GM12878 (cell line): ENCODE results near the gene FBXL19. TPM values are rescaled to one million over a fixed set of nuclear protein-coding genes. Genes with fewer than 3 reads are reported as not detected.

ENCODE experiments used
- BCLAF1 ChIP-seq: fragments of 450-650 bp; IDR thresholded peaks from 2 replicates; pipeline ENCODE4 v1.6.1; 2017; ENCODE audit warnings: antibody characterized with exemption, mild to moderate bottlenecking, moderate library complexity
- CEBPZ ChIP-seq: fragments of 150-350 bp; IDR thresholded peaks from 2 replicates; pipeline ENCODE4 v1.6.1; 2016; ENCODE audit warnings: low read depth, low read length
- DPF2 ChIP-seq: fragments of 450-650 bp; IDR thresholded peaks from 2 replicates; pipeline ENCODE4 v1.6.1; 2017; ENCODE audit warnings: mild to moderate bottlenecking
- EP300 ChIP-seq, 2 experiments: fragments of 150-350 bp in 1 of 2; IDR thresholded peaks; 2 replicates each; pipeline ENCODE4 v1.6.1; 2011 to 2012; ENCODE audit warnings: low read depth in 2 of 2, low read length in 2 of 2, borderline replicate concordance in 1 of 2, improper control_type of control experiment in 1 of 2, inconsistent platforms in 1 of 2; ENCODE audit not compliant: control insufficient read depth in 1 of 2
- ETV6 ChIP-seq, 2 experiments: fragments of 450-650 bp in 1 of 2; IDR thresholded peaks in 1 of 2; conservative IDR thresholded peaks in 1 of 2; 2 replicates each; pipeline ENCODE4 v1.6.1; 2014; ENCODE audit warnings: antibody characterized with exemption in 1 of 2, borderline replicate concordance in 1 of 2, low read depth in 1 of 2, mild to moderate bottlenecking in 1 of 2, moderate library complexity in 1 of 2
- FOS ChIP-seq: IDR thresholded peaks from 3 replicates; pipeline ENCODE4 v1.6.1; 2011; ENCODE audit warnings: borderline replicate concordance; ENCODE audit not compliant: insufficient read length; ENCODE audit errors: extremely low read depth
- GABPA ChIP-seq: IDR thresholded peaks from 2 replicates; pipeline ENCODE4 v1.6.1; 2014; ENCODE audit warnings: antibody characterized with exemption, low read depth, mild to moderate bottlenecking, inconsistent platforms
- HDAC2 ChIP-seq: fragments of 200-600 bp; sonication (generic); IDR thresholded peaks from 2 replicates; pipeline ENCODE4 v1.6.1; 2017
- IRF3 ChIP-seq: fragments of 450-650 bp; IDR thresholded peaks from 2 replicates; pipeline ENCODE4 v1.6.1; 2014; ENCODE audit warnings: mild to moderate bottlenecking
- PAX5 ChIP-seq: IDR thresholded peaks from 2 replicates; pipeline ENCODE4 v1.6.1; 2011; ENCODE audit warnings: low read depth, low read length, borderline replicate concordance
- POLR2A ChIP-seq: IDR thresholded peaks from 2 replicates; pipeline ENCODE4 v1.6.1; 2011; ENCODE audit warnings: low read depth, mild to moderate bottlenecking, low read length
- RCOR1 ChIP-seq: conservative IDR thresholded peaks from 2 replicates; pipeline ENCODE4 v1.6.1; 2012; ENCODE audit warnings: low read depth, low read length, improper control_type of control experiment
- RELA ChIP-seq: fragments of 450-650 bp; IDR thresholded peaks from 2 replicates; pipeline ENCODE4 v1.8.0; 2014; ENCODE audit warnings: borderline replicate concordance; ENCODE audit not compliant: partially characterized antibody
- SIN3A ChIP-seq: IDR thresholded peaks from 2 replicates; pipeline ENCODE4 v1.6.1; 2012; ENCODE audit warnings: low read depth, low read length, improper control_type of control experiment
- SREBF1 ChIP-seq: IDR thresholded peaks from 2 replicates; pipeline ENCODE4 v1.6.1; 2012; ENCODE audit warnings: mild to moderate bottlenecking, low read length
- STAT3 ChIP-seq: IDR thresholded peaks from 2 replicates; pipeline ENCODE4 v1.6.1; 2011; ENCODE audit warnings: low read depth, low read length, improper control_type of control experiment
- SUPT20H ChIP-seq: IDR thresholded peaks from 2 replicates; pipeline ENCODE4 v1.6.1; 2011; ENCODE audit warnings: low read depth, mild to moderate bottlenecking, low read length, moderate library complexity, borderline replicate concordance; ENCODE audit not compliant: control insufficient read depth
- YBX1 ChIP-seq: fragments of 450-650 bp; IDR thresholded peaks from 2 replicates; pipeline ENCODE4 v1.6.1; 2016; ENCODE audit warnings: antibody characterized with exemption
- ZBED1 ChIP-seq: IDR thresholded peaks from 2 replicates; pipeline ENCODE4 v1.6.1; 2016; ENCODE audit warnings: borderline replicate concordance
- ZNF217 ChIP-seq: fragments of 450-650 bp; IDR thresholded peaks from 2 replicates; pipeline ENCODE4 v1.6.1; 2017; ENCODE audit warnings: antibody characterized with exemption, mild to moderate bottlenecking
- ZNF622 ChIP-seq: fragments of 450-650 bp; IDR thresholded peaks from 2 replicates; pipeline ENCODE4 v1.6.1; 2017; ENCODE audit warnings: mild to moderate bottlenecking, inconsistent platforms
- ZZZ3 ChIP-seq: IDR thresholded peaks from 2 replicates; pipeline ENCODE4 v1.6.1; 2011; ENCODE audit warnings: low read depth; ENCODE audit not compliant: control insufficient read depth, insufficient read length
- polyA plus RNA-seq, 11 experiments: library from polyadenylated mRNA; depleted of rRNA in 4 of 11; unstranded in 6 of 11; stranded (reverse) in 5 of 11; fragments of >200 nt; fragmentation: Nextera tagmentation in 4 of 11; fragmentation: Illumina TruSeq in 1 of 11; extraction: Ambion mirVana in 4 of 11; extraction: Trizol in 1 of 11; gene quantifications; 1 replicate in 1 of 11; 2 replicates in 10 of 11; pipeline versions ENCODE4 v1.2.1 to v1.2.3, GENCODE V29; 2011 to 2016; ENCODE audit warnings: inconsistent platforms in 2 of 11, missing spikeins in 2 of 11, low read depth in 1 of 11
- total RNA-seq, 4 experiments: library from RNA; depleted of rRNA in 3 of 4; stranded (reverse); fragments of >200 nt in 3 of 4; fragmentation: Illumina TruSeq in 1 of 4; extraction: Trizol in 1 of 4; gene quantifications; 2 replicates each; pipeline versions ENCODE4 v1.2.1 to v1.2.3, GENCODE V29; 2013 to 2021

The FBXL19 gene
- total and polyA plus RNA-seq, 10 of the 15 experiments (the other 5 are each of a cell fraction or from before 2014, with no cell fraction given) = 0.02 to 32.1 (median 6.8) TPM; not detected in 1

- TF ChIP-seq SIN3A (no peak), BCLAF1 (no peak), ZNF217 (no peak), GABPA (no peak), SUPT20H (no peak), RCOR1 (no peak), HDAC2 (no peak), YBX1 (no peak), EP300 (IDR thresholded peaks at IDR 0.05; ENCODE audit: borderline replicate concordance in 1 of 2, control insufficient read depth in 1 of 2, low read depth in 2 of 2, low read length in 2 of 2) (no peak), ZBED1 (no peak), CEBPZ (no peak), RELA (peak; percentile 27), STAT3 (no peak), PAX5 (peak; percentile 53; the same call in 1 of the 2 replicates), FOS (no peak), SREBF1 (no peak), IRF3 (no peak), ETV6 (conservative IDR thresholded peaks at IDR 0.05 in 1 of 2, IDR thresholded peaks at IDR 0.05 in 1 of 2; ENCODE audit: borderline replicate concordance in 1 of 2, low read depth in 1 of 2) (no peak), DPF2 (no peak), POLR2A (peak; percentile 85), ZNF622 (no peak), ZZZ3 (no peak)
Measured at GRCh38 chr16:30996985-30997724, 73.8 kb downstream of the FBXL19 start (continued).
